Hematopoietic multipotent progenitor cell (in vitro differentiated cells): ENCODE measurements around the gene SNRNP35. TPM values are rescaled to one million over a fixed set of nuclear protein-coding genes. Genes with fewer than 3 reads are reported as not detected.

Experiments
- small RNA-seq: library from RNA; depleted of rRNA; stranded (forward); fragments of <200 nt; gene quantifications from one replicate; pipeline ENCODE3, GENCODE V24; 2012
- total RNA-seq: library from RNA; depleted of rRNA; stranded (reverse); fragments of >200 nt; gene quantifications from one replicate; pipeline ENCODE4 v1.2.3, GENCODE V29; 2012

SNRNP35 gene
- total RNA-seq, 1 donor = 27.7 TPM

Small RNA genes within 50 kb of the gene (small RNA-seq; reads per million reads assigned to genes)
- gene AC145423.2 = not detected

Other genes starting within 250 kb of the SNRNP35 start
- gene MPHOSPH9, start 225.0 kb upstream of the SNRNP35 start, total RNA-seq = 40.9 TPM
- gene MTRFR, start 224.7 kb upstream of the SNRNP35 start, total RNA-seq = 12.1 TPM
- gene CDK2AP1, start 186.3 kb upstream of the SNRNP35 start, total RNA-seq = 124 TPM
- 11.8 TPM for gene SBNO1, start 93.3 kb upstream of the SNRNP35 start, total RNA-seq
- 19.9 TPM for gene KMT5A, start 74.0 kb upstream of the SNRNP35 start, total RNA-seq
- gene RILPL2, start 21.5 kb upstream of the SNRNP35 start, total RNA-seq = 9.4 TPM
- gene RILPL1, start 75.6 kb downstream of the SNRNP35 start, total RNA-seq = 1.1 TPM
- gene TMED2, start 126.4 kb downstream of the SNRNP35 start, total RNA-seq = 85.1 TPM
- 15.6 TPM for gene DDX55, start 144.0 kb downstream of the SNRNP35 start, total RNA-seq
- gene EIF2B1, start 175.5 kb downstream of the SNRNP35 start, total RNA-seq = 30.4 TPM
- gene GTF2H3, start 175.7 kb downstream of the SNRNP35 start, total RNA-seq = 21.0 TPM
- 21.0 TPM for gene TCTN2, start 213.0 kb downstream of the SNRNP35 start, total RNA-seq